Measurements from ENCODE around the gene NNT. TPM values are rescaled to one million over a fixed set of nuclear protein-coding genes. Genes with fewer than 3 reads are reported as not detected.
A peak's percentile ranks its signal among the peaks of the same experiment; 100 is the strongest.
"Not testable (repeated sequence)": the region's sequence is repeated elsewhere in the genome, so short reads cannot be mapped to it uniquely, and the experiment has no call there.

Gene NNT
- total RNA-seq = 100 to 1,000 TPM in 1 of 2 experiments, 10 to 100 TPM in 1; 96.4 to 110 TPM

- Mint-ChIP-seq H3K27me3 (no peaks in the 10 kb centered on the region), H3K27ac (peak within 1 kb of the TSS; percentile 84), H3K36me3 (ENCODE audit: low read depth) (peaks cover 37% of the 10 kb centered on the region), H3K4me1 (peaks cover 41% of the 10 kb centered on the region), H3K9me3 (no peaks in the 10 kb centered on the region), H3K4me3 (peak within 1 kb of the TSS; percentile 91)
- CTCF ChIA-PET = interaction anchor here (0.8 to 2.7 kb wide), 9 partner anchors 11 to 561 kb away, joined by 3 to 23 read pairs (median 5); partner anchors contain the start of genes C5orf34, TMEM267 and ZNF131
- peak; percentile 84 for DNase-seq
- POLR2A ChIA-PET = interaction anchor here (0.8 to 5.1 kb wide), 40 partner anchors 10 to 1678 kb away, joined by 3 to 104 read pairs (median 4); partner anchors contain the start of genes C5orf34, FBXO4, HMGCS1 and TMEM267
Measured at GRCh38 chr5:43602461-43603343, at the start of gene NNT. NNT (plus strand) TSS chr5:43603180; CDS start chr5:43609196, 6,016 bp downstream.

- Mint-ChIP-seq H3K4me1 (peaks cover 19% of the 10 kb centered on the region), H3K36me3 (ENCODE audit: low read depth) (peaks cover 19% of the 10 kb centered on the region), H3K4me3 (no peak overlapping the region), H3K27ac (no peak overlapping the region), H3K9me3 (no peaks in the 10 kb centered on the region), H3K27me3 (no peaks in the 10 kb centered on the region)
- ChIA-PET POLR2A (interaction anchor here (1.9 to 5.3 kb wide), 2 partner anchors 9 to 69 kb away, joined by 7 to 60 read pairs; partner anchors contain the start of gene TMEM267), CTCF (interaction anchor here (1.4 kb wide), 1 partner anchor 78 kb away, joined by 3 read pairs; no protein-coding TSS in a partner anchor)
- DNase-seq = no peak
Measured at GRCh38 chr5:43553381-43553780, 49.6 kb upstream of the NNT start.

GRCh38 chr5:43554497-43554896 lies 48.5 kb upstream of the NNT start:
- DNase-seq = no peak
- H3K4me3 Mint-ChIP-seq = no peak overlapping the region
- H3K9me3 Mint-ChIP-seq = no peaks in the 10 kb centered on the region
- H3K36me3 Mint-ChIP-seq (ENCODE audit: low read depth) = peaks cover 13% of the 10 kb centered on the region
- ChIA-PET POLR2A (interaction anchor here (0.9 to 5.3 kb wide), 8 partner anchors 10 to 433 kb away, joined by 4 to 60 read pairs (median 9); partner anchors contain the start of genes HMGCS1, NNT and TMEM267), CTCF (interaction anchor here (0.7 to 2.5 kb wide), 5 partner anchors 10 to 71 kb away, joined by 3 to 14 read pairs (median 6); partner anchors contain the start of genes C5orf34, NNT and TMEM267)
- H3K4me1 Mint-ChIP-seq = peaks cover 19% of the 10 kb centered on the region
- no peaks in the 10 kb centered on the region for H3K27me3 Mint-ChIP-seq
- H3K27ac Mint-ChIP-seq = no peak overlapping the region

- Mint-ChIP-seq H3K4me3 (peak overlapping the region; percentile 86), H3K36me3 (ENCODE audit: low read depth) (peaks cover 7% of the 10 kb centered on the region), H3K27me3 (peaks cover 4% of the 10 kb centered on the region), H3K27ac (peak overlapping the region; percentile 87), H3K9me3 (no peaks in the 10 kb centered on the region), H3K4me1 (peaks cover 16% of the 10 kb centered on the region)
- CTCF ChIA-PET = interaction anchor here (0.7 to 2.5 kb wide), 7 partner anchors 41 to 548 kb away, joined by 3 to 14 read pairs (median 4); partner anchors contain the start of genes C5orf34, NNT and TMEM267
- POLR2A ChIA-PET = interaction anchor here (0.7 to 5.3 kb wide), 14 partner anchors 11 to 538 kb away, joined by 3 to 60 read pairs (median 5); partner anchors contain the start of genes C5orf34, HMGCS1, NNT and TMEM267
- peak; percentile 50 for DNase-seq
Measured at GRCh38 chr5:43555895-43556606, 46.9 kb upstream of the NNT start.

- not testable (repeated sequence) for H3K36me3 Mint-ChIP-seq (ENCODE audit: low read depth); H3K9me3 Mint-ChIP-seq; H3K27ac Mint-ChIP-seq; H3K27me3 Mint-ChIP-seq; DNase-seq
- Mint-ChIP-seq H3K4me3 (peak overlapping the region; percentile 86), H3K4me1 (peaks cover 14% of the 10 kb centered on the region)
- CTCF ChIA-PET = interaction anchor here (1.2 to 2.5 kb wide), 2 partner anchors 46 to 59 kb away, joined by 3 to 11 read pairs; partner anchors contain the start of gene NNT
- POLR2A ChIA-PET = interaction anchor here (0.7 to 5.3 kb wide), 10 partner anchors 12 to 243 kb away, joined by 3 to 60 read pairs (median 10); partner anchors contain the start of genes C5orf34, HMGCS1, NNT and TMEM267
Measured at GRCh38 chr5:43556607-43556856, 46.4 kb upstream of the NNT start.

GRCh38 chr5:43556857-43557542 lies 46.0 kb upstream of the NNT start, which contains the start of gene PAIP1:
PAIP1 (minus strand) TSS chr5:43557077; CDS start chr5:43556846, 231 bp downstream.
- Mint-ChIP-seq H3K9me3 (no peaks in the 10 kb centered on the region), H3K36me3 (ENCODE audit: low read depth) (peaks cover 5% of the 10 kb centered on the region), H3K27ac (peak within 1 kb of the TSS; percentile 87), H3K4me3 (peak within 1 kb of the TSS; percentile 86), H3K4me1 (peaks cover 14% of the 10 kb centered on the region), H3K27me3 (peaks cover 7% of the 10 kb centered on the region)
- CTCF ChIA-PET = interaction anchor here (0.7 kb wide), 1 partner anchor 46 kb away, joined by 5 read pairs; the partner anchor contains the start of gene NNT
- peak; percentile 87 for DNase-seq
- POLR2A ChIA-PET = interaction anchor here (1.0 to 5.3 kb wide), 8 partner anchors 12 to 73 kb away, joined by 3 to 60 read pairs (median 10); partner anchors contain the start of genes NNT and TMEM267

- Mint-ChIP-seq H3K27ac (no peak overlapping the region), H3K36me3 (ENCODE audit: low read depth) (peaks cover 4% of the 10 kb centered on the region), H3K27me3 (peaks cover 7% of the 10 kb centered on the region), H3K9me3 (no peaks in the 10 kb centered on the region), H3K4me3 (no peak overlapping the region), H3K4me1 (peaks cover 12% of the 10 kb centered on the region)
- CTCF ChIA-PET = interaction anchor here (1.4 kb wide), 1 partner anchor 76 kb away, joined by 3 read pairs; no protein-coding TSS in a partner anchor
- DNase-seq = no peak
- POLR2A ChIA-PET = interaction anchor here (0.8 to 1.4 kb wide), 3 partner anchors 42 to 44 kb away, joined by 3 to 5 read pairs (median 3); partner anchors contain the start of gene NNT
Measured at GRCh38 chr5:43560128-43560527, 42.9 kb upstream of the NNT start.

- ChIA-PET CTCF (no interaction called here), POLR2A (interaction anchor here (1.0 kb wide), 1 partner anchor 41 kb away, joined by 3 read pairs; the partner anchor contains the start of gene NNT)
- Mint-ChIP-seq H3K9me3 (no peaks in the 10 kb centered on the region), H3K27me3 (peaks cover 7% of the 10 kb centered on the region), H3K4me3 (no peak overlapping the region), H3K27ac (no peak overlapping the region), H3K4me1 (peaks cover 7% of the 10 kb centered on the region), H3K36me3 (ENCODE audit: low read depth) (no peaks in the 10 kb centered on the region)
- no peak for DNase-seq
Measured at GRCh38 chr5:43561356-43561755, 41.6 kb upstream of the NNT start.

- POLR2A ChIA-PET = no interaction called here
- H3K36me3 Mint-ChIP-seq (ENCODE audit: low read depth) = no peaks in the 10 kb centered on the region
- no peak for DNase-seq
Measured at GRCh38 chr5:43563321-43563720, 39.7 kb upstream of the NNT start.

GRCh38 chr5:43564289-43564850 lies 38.6 kb upstream of the NNT start:
- ChIA-PET POLR2A (no interaction called here), CTCF (no interaction called here)
- peaks cover 7% of the 10 kb centered on the region for H3K27me3 Mint-ChIP-seq
- H3K4me1 Mint-ChIP-seq = no peaks in the 10 kb centered on the region
- no peak overlapping the region for H3K4me3 Mint-ChIP-seq
- H3K27ac Mint-ChIP-seq = no peak overlapping the region
- H3K9me3 Mint-ChIP-seq = no peaks in the 10 kb centered on the region
- no peaks in the 10 kb centered on the region for H3K36me3 Mint-ChIP-seq (ENCODE audit: low read depth)
- no peak for DNase-seq

More at GRCh38 chr5:43563321-43563720, 39.7 kb upstream of the NNT start:
- peaks cover 7% of the 10 kb centered on the region for H3K27me3 Mint-ChIP-seq
- no peak overlapping the region for H3K4me3 Mint-ChIP-seq
- CTCF ChIA-PET = no interaction called here
- no peak overlapping the region for H3K27ac Mint-ChIP-seq
- H3K9me3 Mint-ChIP-seq = no peaks in the 10 kb centered on the region
- H3K4me1 Mint-ChIP-seq = no peaks in the 10 kb centered on the region

- DNase-seq = no peak
- Mint-ChIP-seq H3K27me3 (peaks cover 6% of the 10 kb centered on the region), H3K27ac (no peak overlapping the region), H3K9me3 (no peaks in the 10 kb centered on the region), H3K4me1 (no peaks in the 10 kb centered on the region), H3K36me3 (ENCODE audit: low read depth) (no peaks in the 10 kb centered on the region), H3K4me3 (no peak overlapping the region)
- CTCF ChIA-PET = no interaction called here
- POLR2A ChIA-PET = no interaction called here
Measured at GRCh38 chr5:43565043-43565442, 37.9 kb upstream of the NNT start.

- Mint-ChIP-seq H3K4me1 (no peaks in the 10 kb centered on the region), H3K36me3 (ENCODE audit: low read depth) (no peaks in the 10 kb centered on the region), H3K4me3 (no peak overlapping the region), H3K27ac (no peak overlapping the region), H3K9me3 (no peaks in the 10 kb centered on the region), H3K27me3 (no peaks in the 10 kb centered on the region)
- no peak for DNase-seq
- POLR2A ChIA-PET = no interaction called here
- CTCF ChIA-PET = no interaction called here
Measured at GRCh38 chr5:43567967-43568366, 35.0 kb upstream of the NNT start.
